ENCODE results near the gene VEGFC.

The VEGFC gene

GRCh38 chr4:176792326-176793059, at the start of gene VEGFC:
TSS of gene VEGFC (minus strand) at chr4:176792922. CDS start at chr4:176792311, 611 bp downstream.
- DNase-seq (ENCODE audit: low read depth): peak; percentile 62

DNA sequence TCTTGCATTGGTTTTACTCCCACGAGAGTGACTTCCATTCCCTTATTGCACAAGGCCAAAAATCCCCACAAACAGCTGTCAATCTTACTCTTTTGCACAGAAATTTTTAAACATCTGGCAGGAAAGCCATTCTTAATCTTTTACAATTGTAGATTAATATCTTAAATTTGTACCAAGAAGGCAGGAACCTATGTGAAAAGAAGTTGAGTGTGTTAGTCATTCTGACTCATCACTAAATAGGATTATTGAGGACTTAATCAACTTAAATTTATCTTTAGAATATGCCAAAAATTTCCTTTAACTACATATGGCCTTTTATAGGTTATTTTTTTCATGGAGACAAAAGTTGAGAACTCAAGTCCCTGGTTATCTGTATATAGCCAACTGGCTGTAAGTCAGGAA, 49.0 kb upstream of the VEGFC start:
- DNase-seq (ENCODE audit: low read depth): no peak

DNA sequence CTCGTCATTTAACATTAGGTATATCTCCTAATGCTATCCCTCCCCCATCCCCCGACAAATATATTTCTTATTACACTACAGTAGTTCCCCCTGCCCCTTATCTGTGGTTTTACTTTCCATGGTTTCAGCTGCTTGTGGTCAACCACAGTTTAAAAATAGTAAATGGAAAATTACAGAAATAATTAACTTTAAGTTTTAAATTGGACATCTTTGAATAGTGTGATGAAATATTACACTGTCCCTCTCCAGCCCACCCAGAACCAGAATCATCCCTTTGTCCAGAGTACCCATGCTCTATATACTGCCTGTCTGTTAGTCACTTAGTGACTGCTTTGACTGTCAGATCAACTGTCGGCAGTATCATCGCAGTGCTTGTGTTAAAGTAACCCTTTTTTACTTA, 47.4 kb upstream of the VEGFC start:
- DNase-seq (ENCODE audit: low read depth): no peak

DNA sequence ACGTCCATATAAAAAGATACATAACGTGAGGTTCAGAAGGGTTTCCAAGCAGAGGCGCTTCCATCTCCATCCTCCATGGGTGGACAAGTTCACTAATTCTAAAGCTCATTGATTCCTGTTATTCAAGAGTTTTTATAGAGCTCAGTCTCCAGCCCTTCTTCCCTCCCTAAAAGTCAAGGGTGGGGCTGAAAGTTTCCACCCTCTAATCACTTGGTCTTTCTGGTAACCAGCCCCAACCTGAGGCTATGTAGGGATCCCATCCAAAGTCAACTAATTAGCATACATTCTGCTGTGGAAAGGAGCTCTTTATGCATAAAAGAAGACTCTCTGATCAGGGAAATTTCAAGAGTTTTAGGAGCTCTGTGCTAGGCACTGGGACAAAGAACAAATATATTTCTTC, 46.9 kb upstream of the VEGFC start:
- DNase-seq (ENCODE audit: low read depth): no peak

DNA sequence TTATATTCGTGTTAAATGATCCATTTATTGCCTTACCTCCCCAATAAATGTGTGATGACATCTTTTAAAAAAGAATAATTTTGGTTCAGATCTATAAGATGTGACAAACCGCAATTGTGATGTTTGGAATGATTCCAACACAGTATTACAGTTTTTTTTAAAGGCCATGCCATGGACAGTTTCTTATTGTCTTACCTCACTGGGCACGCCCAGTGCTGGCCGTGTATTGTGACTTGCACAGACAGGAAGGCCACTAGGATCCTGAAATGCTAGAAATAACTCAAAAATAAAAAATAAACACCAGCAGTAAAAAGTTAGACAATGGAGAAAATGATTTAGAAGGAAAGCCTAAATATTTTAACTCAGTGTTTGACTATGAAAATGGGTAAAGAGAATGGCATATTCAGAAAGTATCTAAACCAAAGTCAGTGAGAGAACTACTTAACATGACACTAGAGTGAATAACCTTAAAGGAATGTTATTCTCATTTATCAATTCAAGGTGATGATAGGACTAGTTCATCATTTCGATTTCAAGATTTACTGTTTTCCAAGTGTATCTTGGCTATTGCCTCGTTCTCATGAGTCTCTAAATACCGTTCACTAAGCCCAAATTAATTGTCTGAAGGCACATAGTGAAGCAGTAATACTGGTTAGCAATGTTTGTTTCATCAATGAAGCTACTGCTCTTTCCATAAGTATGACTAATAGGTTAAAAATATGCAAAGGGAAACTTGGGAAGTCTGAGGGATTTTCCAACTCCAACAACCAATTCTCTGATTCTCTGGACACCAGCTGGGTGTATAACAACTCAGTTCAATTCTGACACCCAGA, 46.1 kb upstream of the VEGFC start:
- DNase-seq (ENCODE audit: low read depth): peak; percentile 80

DNA sequence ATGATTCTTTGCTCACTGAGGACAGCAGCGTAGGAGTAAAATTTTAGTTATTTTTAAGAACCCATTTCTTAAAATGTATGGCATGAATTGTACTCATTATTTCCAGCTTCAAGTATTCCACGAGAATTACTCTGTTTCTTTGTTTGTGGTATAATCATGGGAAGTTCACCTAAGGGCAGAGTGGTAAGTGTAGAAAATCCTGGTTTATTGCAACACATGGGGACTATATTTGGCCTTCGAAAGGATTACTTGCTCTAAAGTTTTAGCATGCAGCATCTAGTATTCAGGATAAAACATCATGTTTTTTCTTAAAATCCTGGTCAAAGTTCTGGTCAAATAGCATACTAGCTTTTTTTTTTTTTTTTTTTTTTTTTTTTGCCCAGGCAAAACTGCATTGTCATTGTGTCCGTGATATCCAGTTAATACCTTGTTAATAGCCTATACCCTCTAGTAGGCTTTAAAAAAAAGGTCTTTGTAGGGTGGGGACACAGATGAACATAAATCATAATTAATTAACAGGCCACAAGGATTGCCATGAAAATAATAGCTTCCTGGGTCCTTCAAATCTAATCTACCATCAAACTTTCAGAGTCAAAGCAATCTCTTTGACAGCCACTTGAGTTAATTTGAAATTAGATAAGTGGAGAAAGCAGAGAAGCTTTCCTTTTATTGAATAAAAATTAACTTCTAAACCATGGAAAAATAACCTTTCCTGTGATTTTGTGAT, 44.6 kb upstream of the VEGFC start:
- DNase-seq (ENCODE audit: low read depth): no peak

DNA sequence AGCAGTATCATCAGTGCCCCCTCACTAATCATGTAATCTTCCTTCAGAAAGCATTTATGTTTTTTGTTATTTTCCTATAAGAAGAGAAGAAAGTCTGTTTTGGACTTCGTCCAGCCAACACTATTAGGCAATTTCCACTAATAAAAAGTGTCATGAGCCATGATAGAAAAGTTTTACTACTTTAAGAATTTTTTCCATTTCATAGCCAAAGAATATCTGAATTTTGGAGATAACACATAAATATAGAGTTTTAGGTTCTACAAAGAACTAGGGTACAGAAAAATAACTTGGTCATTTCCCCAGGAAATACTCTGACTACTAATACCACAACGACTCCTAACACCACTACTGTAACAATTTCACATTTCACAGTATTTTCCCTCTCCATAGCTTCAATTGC, 41.8 kb upstream of the VEGFC start:
- no peak for DNase-seq (ENCODE audit: low read depth)

GRCh38 chr4:176833400-176834175, 40.9 kb upstream of the VEGFC start:
- DNase-seq (ENCODE audit: low read depth): no peak

- no peak for DNase-seq (ENCODE audit: low read depth)
These were observed 38.2 kb upstream of the VEGFC start for GRCh38 chr4:176830971-176831370.

DNA sequence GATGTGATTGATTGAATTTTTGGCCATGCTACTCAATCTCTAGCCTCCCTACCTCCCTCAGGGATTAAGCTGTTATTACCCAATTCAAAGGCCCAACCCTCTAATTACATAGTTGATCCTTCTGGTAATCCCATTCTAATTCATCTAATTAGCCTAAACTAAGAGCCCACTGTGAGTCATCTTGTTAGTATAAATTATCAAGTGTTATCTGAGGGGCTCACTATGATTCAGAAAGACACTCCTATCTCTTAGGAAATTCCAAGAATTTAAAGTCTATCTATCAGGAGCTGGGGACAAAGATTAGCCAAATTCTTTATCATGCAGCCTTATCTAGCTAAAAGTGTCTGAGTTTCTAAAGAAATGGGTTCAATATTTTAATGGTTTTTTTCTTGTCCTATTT, 32.9 kb upstream of the VEGFC start:
- DNase-seq (ENCODE audit: low read depth): no peak

- no peak for DNase-seq (ENCODE audit: low read depth)
These were observed 32.1 kb upstream of the VEGFC start for GRCh38 chr4:176824645-176825366.

GRCh38 chr4:176818531-176818930, 25.8 kb upstream of the VEGFC start:
- DNase-seq (ENCODE audit: low read depth): no peak

- DNase-seq (ENCODE audit: low read depth): no peak
These were observed 24.5 kb upstream of the VEGFC start for GRCh38 chr4:176817204-176817603.

DNA sequence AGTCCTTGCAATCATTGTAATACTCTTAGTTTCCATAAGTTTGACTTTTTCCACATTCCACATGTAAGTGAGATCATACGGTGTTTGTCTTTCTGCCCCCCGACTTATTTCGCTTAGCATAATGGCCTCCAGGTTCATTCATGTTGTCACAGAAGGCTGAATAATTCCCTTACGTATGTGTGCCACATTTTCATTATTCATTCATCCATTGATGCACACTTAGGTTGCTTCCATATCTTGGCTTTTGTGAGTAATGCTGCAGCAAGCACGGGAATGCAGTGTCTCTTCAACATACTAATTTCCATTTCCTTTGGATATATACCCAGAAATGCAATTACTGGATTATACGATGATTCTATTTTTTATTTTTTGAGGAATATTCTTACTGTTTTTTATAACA, 22.0 kb upstream of the VEGFC start:
- DNase-seq (ENCODE audit: low read depth): no peak

GRCh38 chr4:176810481-176811249, 17.9 kb upstream of the VEGFC start:
- no peak for DNase-seq (ENCODE audit: low read depth)

GRCh38 chr4:176806778-176807375, 14.2 kb upstream of the VEGFC start:
- no peak for DNase-seq (ENCODE audit: low read depth)

DNA sequence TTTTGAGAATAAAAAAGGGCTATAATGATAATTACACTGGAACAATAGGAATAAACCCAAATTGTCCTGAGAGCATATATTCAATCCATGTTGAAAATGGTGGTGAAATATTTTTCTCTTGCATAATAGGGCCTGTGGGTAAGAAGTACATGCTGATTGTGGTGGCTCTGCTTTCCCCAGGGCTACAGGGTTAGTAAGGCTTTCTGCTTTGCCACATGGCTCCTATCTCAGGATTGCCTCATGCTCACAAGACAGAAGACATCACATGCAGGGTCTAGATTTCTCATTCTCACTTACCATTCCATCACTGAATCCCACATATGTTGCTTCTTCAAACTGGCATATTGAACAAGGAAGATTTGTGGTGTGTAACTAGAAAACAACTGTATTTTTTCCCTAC, 12.4 kb upstream of the VEGFC start:
- no peak for DNase-seq (ENCODE audit: low read depth)

- DNase-seq (ENCODE audit: low read depth): no peak
These were observed 8.3 kb upstream of the VEGFC start for GRCh38 chr4:176800891-176801534.

- DNase-seq (ENCODE audit: low read depth): no peak
These were observed 6.9 kb upstream of the VEGFC start for GRCh38 chr4:176799653-176800052.

GRCh38 chr4:176798540-176798939, 5.8 kb upstream of the VEGFC start:
- no peak for DNase-seq (ENCODE audit: low read depth)

Data from GM04504 (cell line).